Stimulated activated naive CD8-positive, alpha-beta T cell treated with anti-CD3 and anti-CD28 coated beads, Interleukin-15, amount 100 ng/mL, for 72 hours (primary cell): ENCODE measurements around the gene ARHGAP18.
A peak's percentile ranks its signal among the peaks of the same experiment; 100 is the strongest.

Experiments
- ATAC-seq: fragments of 150-1000 bp; cut with Tn5 transposase; 2 replicates; pipeline ENCODE4 v1.10.0; 2021; ENCODE audit warnings: mild to moderate bottlenecking, moderate library complexity
- DNase-seq, 2 donors: peaks; one replicate each; pipeline ENCODE4 v3.0.0; 2021 to 2022
- H3K27ac Mint-ChIP-seq, 2 donors: one replicate each; pipeline ENCODE4 v1.8.0; 2022; ENCODE audit warnings: mild to moderate bottlenecking in 2 of 2, mixed read lengths in 2 of 2, moderate library complexity in 2 of 2
- H3K27me3 Mint-ChIP-seq: one replicate; pipeline ENCODE4 v1.8.0; 2022; ENCODE audit warnings: mixed read lengths
- H3K4me1 Mint-ChIP-seq: one replicate; pipeline ENCODE4 v1.8.0; 2022; ENCODE audit warnings: mild to moderate bottlenecking, mixed read lengths
- H3K4me3 Mint-ChIP-seq, 2 donors: one replicate each; pipeline ENCODE4 v1.8.0; 2022; ENCODE audit warnings: mild to moderate bottlenecking in 2 of 2, mixed read lengths in 2 of 2, moderate library complexity in 1 of 2
- H3K9me3 Mint-ChIP-seq, 2 donors: one replicate each; pipeline ENCODE4 v1.8.0; 2022; ENCODE audit warnings: mixed read lengths in 2 of 2

ARHGAP18 gene

DNA sequence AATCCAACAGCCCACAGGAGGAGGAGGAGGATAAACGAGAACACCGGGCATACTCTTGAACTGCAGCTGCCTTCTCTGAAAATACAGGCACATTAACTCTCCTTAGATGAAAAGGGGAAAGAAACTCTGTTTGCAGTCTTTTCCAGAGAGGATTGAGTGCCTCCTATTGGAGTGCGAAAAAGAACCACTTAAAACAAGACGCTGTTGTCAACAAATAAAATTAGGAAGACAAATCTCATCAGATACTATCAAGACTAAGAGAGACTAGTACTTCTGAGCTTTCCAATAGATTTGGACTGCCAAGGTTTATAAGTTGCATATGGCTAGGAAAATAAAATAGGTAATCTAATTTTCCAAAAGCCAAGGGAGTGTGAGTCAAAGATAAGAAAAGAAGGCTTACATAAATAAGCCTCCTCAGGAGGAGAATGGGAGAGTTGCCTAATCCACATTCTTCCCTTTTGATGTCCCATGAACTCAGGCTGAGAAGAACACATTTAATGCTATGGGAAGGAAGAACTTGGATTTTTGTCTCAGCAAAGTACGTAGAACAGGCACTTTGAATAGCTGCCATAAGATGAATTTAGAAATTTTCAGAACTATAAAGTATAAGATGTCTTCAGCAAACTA, 154.7 kb downstream of the ARHGAP18 start:
- H3K4me3 Mint-ChIP-seq: no peak overlapping the region
- ATAC-seq: no peak
- H3K27ac Mint-ChIP-seq: no peak overlapping the region
- H3K4me1 Mint-ChIP-seq: no peaks in the 10 kb centered on the region
- no peak for DNase-seq
- H3K9me3 Mint-ChIP-seq: no peaks in the 10 kb centered on the region
- H3K27me3 Mint-ChIP-seq: peaks cover 7% of the 10 kb centered on the region

DNA sequence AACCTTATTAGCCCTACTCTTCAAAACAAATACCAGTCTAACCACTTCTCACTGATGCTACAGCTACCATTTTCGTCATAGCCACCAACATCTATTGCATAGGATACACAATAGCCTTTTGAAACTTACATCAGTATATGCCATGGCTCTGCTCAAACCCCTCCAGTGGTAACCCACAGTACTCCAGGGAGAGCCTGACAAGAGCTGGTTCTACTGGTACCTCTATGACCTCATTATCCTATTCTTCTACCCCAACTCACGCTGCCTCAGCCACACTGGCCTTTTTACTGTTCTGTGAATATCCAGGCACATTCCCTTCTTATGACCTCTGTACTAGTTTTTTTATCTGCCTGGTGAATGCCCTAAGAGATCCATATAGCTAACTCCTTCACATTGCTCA, 157.6 kb downstream of the ARHGAP18 start:
- Mint-ChIP-seq H3K27me3 (peaks cover 7% of the 10 kb centered on the region), H3K4me1 (no peaks in the 10 kb centered on the region), H3K4me3 (no peak overlapping the region), H3K9me3 (no peaks in the 10 kb centered on the region), H3K27ac (no peak overlapping the region)
- ATAC-seq (no peak), DNase-seq (no peak)

DNA sequence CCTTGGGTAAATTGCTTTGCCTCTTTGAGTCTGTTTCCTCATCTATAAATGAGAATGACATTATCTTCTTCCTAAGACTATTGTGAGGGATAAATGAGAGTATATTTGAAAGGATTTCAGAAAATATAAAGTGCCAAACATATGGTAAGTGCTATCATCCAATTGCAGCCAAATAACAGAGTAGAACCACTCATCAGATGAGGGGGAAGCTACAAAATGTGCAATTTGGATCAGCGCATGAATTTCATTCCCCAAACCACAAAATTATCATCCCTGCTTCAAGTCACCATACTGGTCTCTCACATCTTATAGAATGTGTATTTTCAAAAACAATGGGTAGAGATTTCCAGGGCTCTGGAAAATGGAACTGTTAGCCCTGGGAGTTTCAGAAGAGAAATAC, 158.5 kb downstream of the ARHGAP18 start:
- Mint-ChIP-seq H3K9me3 (no peaks in the 10 kb centered on the region), H3K4me1 (no peaks in the 10 kb centered on the region), H3K4me3 (no peak overlapping the region), H3K27me3 (peaks cover 7% of the 10 kb centered on the region), H3K27ac (no peak overlapping the region)
- ATAC-seq (no peak), DNase-seq (no peak)

DNA sequence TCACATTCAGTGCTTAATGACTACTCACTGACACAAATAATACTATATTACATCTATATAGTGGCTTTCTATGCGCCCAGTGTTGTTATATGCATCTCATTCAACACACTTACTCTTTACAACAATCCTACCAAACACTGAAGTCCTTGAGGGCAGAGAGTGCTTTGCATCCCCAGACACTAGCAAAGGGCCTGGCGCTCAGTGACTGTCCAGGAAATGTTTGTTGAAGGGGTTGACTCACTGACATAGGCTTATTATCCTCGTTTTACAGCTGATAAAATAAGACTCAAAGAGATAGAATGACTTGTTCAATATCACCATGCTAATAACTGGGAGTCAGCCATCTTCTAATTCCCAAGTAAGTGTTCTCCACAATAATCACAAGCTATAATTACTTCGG, 163.3 kb downstream of the ARHGAP18 start:
- no peaks in the 10 kb centered on the region for H3K4me1 Mint-ChIP-seq
- H3K27ac Mint-ChIP-seq: no peak overlapping the region
- peaks cover 0 to 7% of the 10 kb centered on the region in 2 donors for H3K9me3 Mint-ChIP-seq
- no peaks in the 10 kb centered on the region for H3K27me3 Mint-ChIP-seq
- no peak for ATAC-seq
- no peak overlapping the region for H3K4me3 Mint-ChIP-seq
- DNase-seq: no peak

DNA sequence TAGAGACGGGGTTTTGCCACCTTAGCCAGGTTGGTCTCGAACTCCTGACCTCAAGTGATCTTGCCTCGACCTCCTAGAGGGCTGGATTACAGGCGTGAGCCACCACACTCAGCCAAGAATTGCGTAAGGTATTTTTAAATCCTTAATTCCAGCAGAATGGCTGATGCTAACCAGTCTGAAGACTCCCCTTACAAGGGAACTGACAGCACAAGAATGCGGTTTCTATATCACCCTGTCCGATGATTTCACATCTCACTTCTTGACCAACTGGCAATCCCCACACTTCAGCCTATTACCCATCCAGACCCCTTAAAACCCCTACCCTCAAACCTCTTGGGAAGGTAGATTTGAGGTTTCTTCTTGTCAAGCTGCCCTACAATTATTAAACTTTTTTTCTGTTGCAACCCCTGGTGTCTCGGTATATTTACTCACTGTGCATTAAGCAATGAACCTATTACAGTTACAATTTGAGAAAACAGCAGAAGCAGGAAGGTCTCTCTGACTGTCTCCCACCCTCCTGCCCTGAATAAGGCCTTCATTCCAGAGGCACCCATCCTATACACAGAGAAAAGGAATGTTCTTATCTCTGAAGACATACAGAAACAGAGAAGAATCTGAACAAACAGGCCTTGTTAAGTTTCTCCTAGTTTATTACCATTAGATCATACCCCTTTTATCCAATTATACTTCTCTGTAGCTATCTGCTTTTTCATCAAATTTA, 164.9 kb downstream of the ARHGAP18 start:
- H3K9me3 Mint-ChIP-seq: peaks cover 0 to 7% of the 10 kb centered on the region in 2 donors
- no peak overlapping the region for H3K27ac Mint-ChIP-seq
- H3K27me3 Mint-ChIP-seq: no peaks in the 10 kb centered on the region
- no peak for DNase-seq
- H3K4me3 Mint-ChIP-seq: no peak overlapping the region
- no peaks in the 10 kb centered on the region for H3K4me1 Mint-ChIP-seq
- ATAC-seq: no peak

DNA sequence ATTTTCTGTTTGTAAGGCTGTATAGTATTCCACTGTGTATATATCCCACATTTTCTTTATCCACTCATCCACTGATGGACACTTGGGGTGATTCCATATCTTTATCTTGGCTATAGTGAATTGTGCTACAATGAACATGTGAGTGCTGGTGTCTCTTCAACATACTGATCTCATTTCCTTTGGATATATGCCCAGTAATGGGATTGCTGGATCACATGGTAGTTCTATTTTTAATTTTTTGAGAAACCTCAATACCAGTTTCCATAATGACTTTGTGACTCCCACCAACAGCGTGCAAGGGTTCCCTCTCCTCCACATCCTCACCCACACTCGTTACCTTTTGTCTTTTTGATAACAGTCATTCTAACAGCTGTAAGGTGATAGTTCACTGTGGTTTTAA, 166.0 kb downstream of the ARHGAP18 start:
- DNase-seq: no peak
- Mint-ChIP-seq H3K4me1 (no peaks in the 10 kb centered on the region), H3K27me3 (no peaks in the 10 kb centered on the region), H3K27ac (no peak overlapping the region), H3K9me3 (peaks cover 0 to 7% of the 10 kb centered on the region in 2 donors), H3K4me3 (no peak overlapping the region)
- ATAC-seq: no peak

DNA sequence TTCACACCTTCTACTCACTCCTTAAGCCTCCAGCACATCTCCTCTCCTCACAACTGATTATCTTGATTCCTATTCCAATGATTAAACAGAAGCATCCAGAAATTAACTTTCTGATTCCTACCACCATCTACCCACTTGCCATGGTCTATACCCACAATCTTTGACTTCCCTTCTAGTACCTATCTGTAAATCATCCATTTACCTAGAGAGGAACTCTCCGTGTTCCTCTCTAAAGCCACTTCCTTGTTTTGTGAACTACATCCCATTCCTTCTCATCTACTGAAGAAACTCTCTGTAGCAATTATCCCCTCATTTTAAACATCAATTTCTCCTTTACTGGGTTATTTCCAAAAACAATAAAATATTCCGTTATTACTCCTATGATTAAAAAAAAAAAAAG, 167.3 kb downstream of the ARHGAP18 start:
- H3K4me3 Mint-ChIP-seq: no peak overlapping the region
- no peak for DNase-seq
- no peak for ATAC-seq
- H3K4me1 Mint-ChIP-seq: no peaks in the 10 kb centered on the region
- peaks cover 0 to 7% of the 10 kb centered on the region in 2 donors for H3K9me3 Mint-ChIP-seq
- no peaks in the 10 kb centered on the region for H3K27me3 Mint-ChIP-seq
- H3K27ac Mint-ChIP-seq: peak overlapping the region in 1 of 2 donors; percentile 76

DNA sequence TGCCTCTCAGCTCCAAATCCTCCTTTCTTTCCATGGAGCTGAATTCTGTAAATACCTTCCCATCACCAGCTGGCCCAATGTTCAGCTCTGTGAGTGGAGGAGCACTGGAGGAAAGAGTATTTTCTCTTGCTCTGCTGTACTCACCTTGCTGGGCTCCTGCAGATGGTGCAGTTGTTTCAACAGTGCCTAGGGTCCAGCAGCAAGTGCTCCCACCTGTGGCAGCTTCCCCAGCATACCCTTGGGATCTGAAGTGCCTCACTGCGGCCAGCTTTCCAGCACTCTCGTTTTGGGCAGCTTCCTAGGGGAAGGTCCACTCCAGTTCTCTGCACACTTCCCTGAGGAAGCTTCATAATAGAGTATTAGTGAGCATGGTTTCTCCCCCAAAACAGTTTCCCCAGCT, 170.9 kb downstream of the ARHGAP18 start:
- H3K4me3 Mint-ChIP-seq: no peak overlapping the region
- no peak for DNase-seq
- H3K27me3 Mint-ChIP-seq: no peaks in the 10 kb centered on the region
- no peaks in the 10 kb centered on the region for H3K4me1 Mint-ChIP-seq
- peaks cover 3 to 7% of the 10 kb centered on the region in 2 donors for H3K9me3 Mint-ChIP-seq
- ATAC-seq: no peak
- no peak overlapping the region for H3K27ac Mint-ChIP-seq

DNA sequence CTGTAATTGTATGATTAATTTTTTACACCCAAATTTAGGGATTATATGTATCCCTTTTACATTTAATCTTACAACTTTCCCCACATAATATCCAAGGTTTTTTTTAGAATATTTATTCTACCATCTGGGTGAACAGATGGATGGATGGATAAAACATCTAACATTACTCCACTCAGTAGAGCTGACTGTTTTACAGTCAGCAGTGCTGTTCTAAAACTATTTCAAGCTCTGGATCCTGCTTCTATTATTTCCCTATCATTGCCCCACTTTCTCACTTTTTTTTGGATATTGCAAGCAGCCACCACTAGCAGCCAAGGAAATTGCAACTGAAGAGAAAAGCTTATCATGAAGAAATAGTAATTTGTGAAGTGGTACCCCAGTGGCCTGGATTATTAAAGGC, 173.7 kb downstream of the ARHGAP18 start:
- Mint-ChIP-seq H3K27ac (no peak overlapping the region), H3K4me1 (no peaks in the 10 kb centered on the region), H3K4me3 (no peak overlapping the region), H3K27me3 (no peaks in the 10 kb centered on the region), H3K9me3 (peaks cover 0 to 11% of the 10 kb centered on the region in 2 donors)
- DNase-seq: no peak
- no peak for ATAC-seq

DNA sequence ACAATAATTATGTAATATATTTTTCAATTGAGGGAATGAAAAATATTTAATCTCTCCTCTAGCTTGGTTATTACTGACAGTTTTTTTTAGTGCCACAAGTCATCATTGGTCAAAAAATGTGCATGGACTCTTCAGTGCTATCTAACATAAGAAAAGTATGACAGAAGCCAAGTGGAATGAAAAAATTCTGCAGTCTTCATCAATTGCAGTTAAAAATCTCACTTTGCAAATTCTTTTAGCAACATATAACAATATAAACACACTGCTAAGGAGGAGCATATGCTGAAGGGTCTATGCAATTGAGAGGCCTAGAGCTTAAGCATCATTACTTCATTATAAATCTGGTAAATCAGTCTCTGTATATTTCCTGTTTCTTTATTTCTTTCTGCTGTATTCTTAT, 175.1 kb downstream of the ARHGAP18 start:
- Mint-ChIP-seq H3K4me3 (no peak overlapping the region), H3K27me3 (no peaks in the 10 kb centered on the region)
- ATAC-seq: no peak

More for the DNA sequence above, 175.1 kb downstream of the ARHGAP18 start:
- Mint-ChIP-seq H3K27ac (no peak overlapping the region), H3K4me1 (no peaks in the 10 kb centered on the region), H3K9me3 (peaks cover 0 to 11% of the 10 kb centered on the region in 2 donors)
- DNase-seq: no peak
